CD8-positive, alpha-beta memory T cell (primary cell): ENCODE measurements around the gene MAP3K4. TPM values are rescaled to one million over a fixed set of nuclear protein-coding genes. Genes with fewer than 3 reads are reported as not detected.
A peak's percentile ranks its signal among the peaks of the same experiment; 100 is the strongest.

Source experiments
- CTCF ChIA-PET: fragments of 350-600 bp; sonication (Branson Sonifier 250); formaldehyde crosslinking; loops from one replicate; lab custom pipeline; 2021; ENCODE audit warnings: antibody characterized with exemption; lab: Charles Lee
- POLR2A ChIA-PET: fragments of 350-600 bp; sonication (Branson Sonifier 250); formaldehyde crosslinking; loops from one replicate; lab custom pipeline; 2021; ENCODE audit warnings: antibody characterized with exemption; lab: Charles Lee
- DNase-seq, 5 donors: peaks; one replicate each; pipeline versions ENCODE4 v3.0.0 to v3.0.0-alpha.2; 2020 to 2022; ENCODE audit warnings: mixed read lengths in 1 of 5
- H3K27ac ChIP-seq: one replicate; pipeline ENCODE4 v1.7.0; 2013; ENCODE audit warnings: low read depth, mild to moderate bottlenecking, low read length, moderate library complexity
- H3K27me3 ChIP-seq: 2 replicates; pipeline ENCODE4 v1.7.0; 2013; ENCODE audit warnings: low read length, mild to moderate bottlenecking; ENCODE audit not compliant: insufficient read depth, poor library complexity, severe bottlenecking
- H3K36me3 ChIP-seq: 2 replicates; pipeline ENCODE4 v1.7.0; 2013; ENCODE audit warnings: mild to moderate bottlenecking, low read length, moderate library complexity; ENCODE audit not compliant: insufficient read depth
- H3K4me1 ChIP-seq: 2 replicates; pipeline ENCODE4 v1.7.0; 2013; ENCODE audit warnings: mild to moderate bottlenecking, low read length, moderate library complexity; ENCODE audit not compliant: insufficient read depth
- H3K4me3 ChIP-seq: 2 replicates; pipeline ENCODE4 v1.7.0; 2013; ENCODE audit warnings: mild to moderate bottlenecking, low read length
- H3K9me3 ChIP-seq: 2 replicates; pipeline ENCODE4 v1.7.0; 2013; ENCODE audit warnings: mild to moderate bottlenecking, low read length
- H3K27ac Mint-ChIP-seq, 8 donors: one replicate each; pipeline ENCODE4 v1.8.0; 2020 to 2021; ENCODE audit warnings: mixed read lengths in 8 of 8, mild to moderate bottlenecking in 6 of 8, inconsistent platforms in 3 of 8, moderate library complexity in 3 of 8
- H3K27me3 Mint-ChIP-seq, 2 donors: one replicate each; pipeline ENCODE4 v1.8.0; 2020 to 2021; ENCODE audit warnings: mixed read lengths in 2 of 2, mild to moderate bottlenecking in 1 of 2, moderate library complexity in 1 of 2
- H3K36me3 Mint-ChIP-seq, 3 donors: one replicate each; pipeline ENCODE4 v1.8.0; 2020 to 2021; ENCODE audit warnings: mixed read lengths in 3 of 3, inconsistent platforms in 1 of 3, mild to moderate bottlenecking in 1 of 3
- H3K4me1 Mint-ChIP-seq, 3 donors: one replicate each; pipeline ENCODE4 v1.8.0; 2020 to 2021; ENCODE audit warnings: mixed read lengths in 3 of 3, inconsistent platforms in 1 of 3, mild to moderate bottlenecking in 1 of 3
- H3K4me3 Mint-ChIP-seq, 7 donors: one replicate each; pipeline ENCODE4 v1.8.0; 2020 to 2021; ENCODE audit warnings: mixed read lengths in 7 of 7, mild to moderate bottlenecking in 6 of 7, moderate library complexity in 4 of 7, inconsistent platforms in 2 of 7
- H3K9me3 Mint-ChIP-seq, 5 donors: one replicate each; pipeline ENCODE4 v1.8.0; 2020 to 2022; ENCODE audit warnings: mixed read lengths in 5 of 5, mild to moderate bottlenecking in 3 of 5, moderate library complexity in 2 of 5, inconsistent platforms in 1 of 5
- polyA plus RNA-seq: library from polyadenylated mRNA; unstranded; fragments of 300-500 nt; fragmentation: Illumina TruSeq; gene quantifications from one replicate; pipeline ENCODE4 v1.2.3, GENCODE V29; 2021
- total RNA-seq, 2 experiments: library from RNA; stranded (reverse); gene quantifications; one replicate each; pipeline ENCODE4 v1.2.3, GENCODE V29; 2021

MAP3K4 gene
- total and polyA plus RNA-seq, 3 experiments from 2014 or later = 13.0 to 46.2 (median 43.5) TPM

GRCh38 chr6:161038229-161039031 is 46.9 kb downstream of the MAP3K4 start:
- ChIA-PET POLR2A (no interaction called here), CTCF (no interaction called here)
- H3K27me3 ChIP-seq = no peaks in the 10 kb centered on the region
- no peak overlapping the region for H3K4me3 ChIP-seq
- no peaks in the 10 kb centered on the region for H3K9me3 ChIP-seq
- Mint-ChIP-seq H3K27ac (peak overlapping the region in 4 of 8 donors; percentile 8 to 77 (median 70)), H3K4me1 (peaks cover 9 to 40% (median 18%) of the 10 kb centered on the region in 3 donors), H3K27me3 (no peaks in the 10 kb centered on the region), H3K36me3 (peaks cover 5 to 75% (median 21%) of the 10 kb centered on the region in 3 donors), H3K4me3 (no peak overlapping the region), H3K9me3 (no peaks in the 10 kb centered on the region)
- no peaks in the 10 kb centered on the region for H3K4me1 ChIP-seq
- no peak for DNase-seq
- no peak overlapping the region for H3K27ac ChIP-seq
- peaks cover 10% of the 10 kb centered on the region for H3K36me3 ChIP-seq

GRCh38 chr6:161041274-161041673 is 49.7 kb downstream of the MAP3K4 start:
- Mint-ChIP-seq H3K36me3 (peaks cover 3 to 67% (median 14%) of the 10 kb centered on the region in 3 donors), H3K4me3 (no peak overlapping the region), H3K9me3 (no peaks in the 10 kb centered on the region), H3K27ac (peak overlapping the region in 1 of 8 donors; percentile 66), H3K4me1 (peaks cover 16 to 35% (median 18%) of the 10 kb centered on the region in 3 donors), H3K27me3 (no peaks in the 10 kb centered on the region)
- Histone ChIP-seq H3K4me3 (no peak overlapping the region), H3K27me3 (no peaks in the 10 kb centered on the region), H3K36me3 (peaks cover 4% of the 10 kb centered on the region), H3K27ac (no peak overlapping the region), H3K9me3 (no peaks in the 10 kb centered on the region), H3K4me1 (no peaks in the 10 kb centered on the region)
- CTCF ChIA-PET = no interaction called here
- DNase-seq = no peak
- POLR2A ChIA-PET = no interaction called here

DNA sequence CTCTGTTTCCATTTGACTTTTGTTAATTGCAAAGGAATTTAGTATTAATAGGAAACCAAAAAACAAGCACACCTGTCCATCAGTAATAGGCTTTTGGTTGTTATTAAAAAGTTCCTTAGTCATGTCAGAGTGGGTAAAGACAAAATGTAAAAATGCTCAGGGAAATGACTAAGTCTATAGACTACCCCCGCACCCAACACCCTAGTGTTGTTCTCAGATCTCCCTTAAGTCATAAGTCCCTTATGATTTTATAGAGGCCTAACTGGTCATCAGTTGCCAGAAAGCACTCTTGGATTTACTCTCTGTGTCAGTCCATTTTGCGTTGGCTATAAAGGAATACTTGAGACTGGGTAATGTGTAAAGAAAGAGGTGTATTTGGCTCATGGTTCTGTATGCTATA is 52.8 kb downstream of the MAP3K4 start:
- no peak for DNase-seq
- Histone ChIP-seq H3K27me3 (no peaks in the 10 kb centered on the region), H3K4me1 (no peaks in the 10 kb centered on the region), H3K4me3 (no peak overlapping the region), H3K36me3 (peaks cover 4% of the 10 kb centered on the region), H3K27ac (no peak overlapping the region), H3K9me3 (no peaks in the 10 kb centered on the region)
- Mint-ChIP-seq H3K4me3 (no peak overlapping the region), H3K36me3 (peaks cover 3 to 56% (median 10%) of the 10 kb centered on the region in 3 donors), H3K27ac (peak overlapping the region in 1 of 8 donors; percentile 24), H3K9me3 (no peaks in the 10 kb centered on the region), H3K27me3 (no peaks in the 10 kb centered on the region), H3K4me1 (peaks cover 18 to 35% (median 19%) of the 10 kb centered on the region in 3 donors)
- ChIA-PET POLR2A (no interaction called here), CTCF (no interaction called here)

DNA sequence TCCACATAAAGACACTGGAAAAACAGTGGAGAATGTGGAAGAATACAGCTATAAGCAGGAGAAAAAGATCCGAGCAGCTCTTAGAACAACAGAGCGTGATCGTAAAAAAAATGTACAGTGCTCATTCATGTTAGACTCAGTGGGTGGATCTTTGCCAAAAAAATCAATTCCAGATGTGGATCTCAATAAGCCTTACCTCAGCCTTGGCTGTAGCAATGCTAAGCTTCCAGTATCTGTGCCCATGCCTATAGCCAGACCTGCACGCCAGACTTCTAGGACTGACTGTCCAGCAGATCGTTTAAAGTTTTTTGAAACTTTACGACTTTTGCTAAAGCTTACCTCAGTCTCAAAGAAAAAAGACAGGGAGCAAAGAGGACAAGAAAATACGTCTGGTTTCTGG is 57.1 kb downstream of the MAP3K4 start:
- no peak overlapping the region for H3K4me3 ChIP-seq
- H3K27ac ChIP-seq = no peak overlapping the region
- Mint-ChIP-seq H3K27me3 (no peaks in the 10 kb centered on the region), H3K36me3 (peaks cover 3 to 55% (median 11%) of the 10 kb centered on the region in 3 donors), H3K27ac (no peak overlapping the region), H3K4me3 (no peak overlapping the region), H3K9me3 (no peaks in the 10 kb centered on the region), H3K4me1 (peaks cover 24 to 28% (median 25%) of the 10 kb centered on the region in 3 donors)
- H3K27me3 ChIP-seq = no peaks in the 10 kb centered on the region
- no peaks in the 10 kb centered on the region for H3K4me1 ChIP-seq
- no peaks in the 10 kb centered on the region for H3K9me3 ChIP-seq
- H3K36me3 ChIP-seq = no peaks in the 10 kb centered on the region
- CTCF ChIA-PET = interaction anchor here (0.6 kb wide), 1 partner anchor 17 kb away, joined by 3 read pairs; no protein-coding TSS in a partner anchor
- no peak for DNase-seq
- POLR2A ChIA-PET = no interaction called here

GRCh38 chr6:161050134-161050765 is 58.7 kb downstream of the MAP3K4 start:
- no peak overlapping the region for H3K27ac ChIP-seq
- no peaks in the 10 kb centered on the region for H3K36me3 ChIP-seq
- Mint-ChIP-seq H3K4me3 (peak overlapping the region in 3 of 7 donors; percentile 4 to 29 (median 6)), H3K4me1 (peaks cover 19 to 30% (median 20%) of the 10 kb centered on the region in 3 donors), H3K27ac (peak overlapping the region in 7 of 8 donors; percentile 0 to 91 (median 11)), H3K36me3 (peaks cover 0 to 46% (median 9%) of the 10 kb centered on the region in 3 donors), H3K27me3 (no peaks in the 10 kb centered on the region), H3K9me3 (no peaks in the 10 kb centered on the region)
- H3K27me3 ChIP-seq = no peaks in the 10 kb centered on the region
- POLR2A ChIA-PET = no interaction called here
- no peaks in the 10 kb centered on the region for H3K4me1 ChIP-seq
- H3K4me3 ChIP-seq = no peak overlapping the region
- H3K9me3 ChIP-seq = no peaks in the 10 kb centered on the region
- CTCF ChIA-PET = no interaction called here
- no peak for DNase-seq

GRCh38 chr6:161053103-161053502 is 61.5 kb downstream of the MAP3K4 start:
- Histone ChIP-seq H3K9me3 (no peaks in the 10 kb centered on the region), H3K4me1 (no peaks in the 10 kb centered on the region), H3K27ac (no peak overlapping the region), H3K27me3 (no peaks in the 10 kb centered on the region), H3K36me3 (no peaks in the 10 kb centered on the region), H3K4me3 (no peak overlapping the region)
- no peaks in the 10 kb centered on the region for H3K27me3 Mint-ChIP-seq
- H3K27ac Mint-ChIP-seq = no peak overlapping the region
- H3K4me1 Mint-ChIP-seq = peaks cover 24 to 34% (median 33%) of the 10 kb centered on the region in 3 donors
- CTCF ChIA-PET = no interaction called here
- no peaks in the 10 kb centered on the region for H3K9me3 Mint-ChIP-seq
- H3K4me3 Mint-ChIP-seq = no peak overlapping the region
- H3K36me3 Mint-ChIP-seq = peaks cover 0 to 46% (median 11%) of the 10 kb centered on the region in 3 donors
- POLR2A ChIA-PET = no interaction called here
- DNase-seq = no peak

GRCh38 chr6:161054876-161055275 is 63.3 kb downstream of the MAP3K4 start:
- H3K9me3 Mint-ChIP-seq = no peaks in the 10 kb centered on the region
- H3K27me3 Mint-ChIP-seq = no peaks in the 10 kb centered on the region
- DNase-seq = no peak
- POLR2A ChIA-PET = no interaction called here
- Histone ChIP-seq H3K27ac (no peak overlapping the region), H3K27me3 (no peaks in the 10 kb centered on the region), H3K9me3 (no peaks in the 10 kb centered on the region), H3K4me1 (no peaks in the 10 kb centered on the region), H3K4me3 (no peak overlapping the region), H3K36me3 (no peaks in the 10 kb centered on the region)
- peaks cover 0 to 31% (median 10%) of the 10 kb centered on the region in 3 donors for H3K36me3 Mint-ChIP-seq
- no peak overlapping the region for H3K4me3 Mint-ChIP-seq
- CTCF ChIA-PET = interaction anchor here (0.6 to 0.9 kb wide), 2 partner anchors 40 to 62 kb away, joined by 3 read pairs; no protein-coding TSS in a partner anchor
- no peak overlapping the region for H3K27ac Mint-ChIP-seq
- H3K4me1 Mint-ChIP-seq = peaks cover 20 to 31% (median 31%) of the 10 kb centered on the region in 3 donors

GRCh38 chr6:161056451-161056850 is 64.9 kb downstream of the MAP3K4 start:
- H3K4me1 ChIP-seq = no peaks in the 10 kb centered on the region
- no peaks in the 10 kb centered on the region for H3K27me3 ChIP-seq
- Mint-ChIP-seq H3K4me3 (no peak overlapping the region), H3K27ac (peak overlapping the region in 2 of 8 donors; percentile 9), H3K9me3 (no peaks in the 10 kb centered on the region), H3K4me1 (peaks cover 13 to 24% (median 21%) of the 10 kb centered on the region in 3 donors), H3K27me3 (no peaks in the 10 kb centered on the region), H3K36me3 (peaks cover 2 to 23% (median 12%) of the 10 kb centered on the region in 3 donors)
- no peaks in the 10 kb centered on the region for H3K9me3 ChIP-seq
- no peak overlapping the region for H3K4me3 ChIP-seq
- no peak overlapping the region for H3K27ac ChIP-seq
- H3K36me3 ChIP-seq = no peaks in the 10 kb centered on the region
- CTCF ChIA-PET = no interaction called here
- POLR2A ChIA-PET = no interaction called here
- DNase-seq = no peak
